NCI-H2029 (cell line): Measurements from ENCODE around the gene OR4C3.
A peak's percentile ranks its signal among the peaks of the same experiment; 100 is the strongest.
"Not testable (repeated sequence)": the region's sequence is repeated elsewhere in the genome, so short reads cannot be mapped to it uniquely, and the experiment has no call there.

Source experiments
- DNase-seq: peaks from one replicate; lab custom pipeline; 2025; lab: John Stamatoyannopoulos, UW

The OR4C3 gene

GRCh38 chr11:48324620-48325019 is at the start of gene OR4C3:
TSS of gene OR4C3 (plus strand) at chr11:48324920. CDS start at chr11:48325022, 102 bp downstream.
- DNase-seq: not testable (repeated sequence)

- DNase-seq: no peak
These were observed 18.8 kb upstream of the OR4C3 start, which contains the start of gene OR4S1 for GRCh38 chr11:48305923-48306322. TSS of gene OR4S1 (plus strand) at chr11:48306223. CDS start at chr11:48306223, 0 bp downstream.

- DNase-seq: peak; percentile 27
These were observed 16.8 kb upstream of the OR4C3 start for GRCh38 chr11:48307760-48308386.

- not testable (repeated sequence) for DNase-seq
These were observed 11.1 kb upstream of the OR4C3 start for GRCh38 chr11:48313590-48313989.

GRCh38 chr11:48319813-48320212 is 4.9 kb upstream of the OR4C3 start:
- DNase-seq: not testable (repeated sequence)

- no peak for DNase-seq
These were observed 16.7 kb downstream of the OR4C3 start for GRCh38 chr11:48341466-48341865.

GRCh38 chr11:48342505-48342904 is 17.8 kb downstream of the OR4C3 start:
- not testable (repeated sequence) for DNase-seq

- not testable (repeated sequence) for DNase-seq
These were observed 21.6 kb downstream of the OR4C3 start for GRCh38 chr11:48346286-48346685.

GRCh38 chr11:48354013-48354412 is 29.3 kb downstream of the OR4C3 start:
- no peak for DNase-seq

GRCh38 chr11:48354677-48355076 is 30.0 kb downstream of the OR4C3 start:
- no peak for DNase-seq

- DNase-seq: not testable (repeated sequence)
These were observed 36.6 kb downstream of the OR4C3 start for GRCh38 chr11:48361289-48361688.

GRCh38 chr11:48366365-48366764 is 41.6 kb downstream of the OR4C3 start, which contains the start of gene OR4C5:
TSS of gene OR4C5 (minus strand) at chr11:48366465. CDS start at chr11:48366465, 0 bp downstream.
- DNase-seq: no peak
